Mesenchymal stem cell (in vitro differentiated cells and primary cell): ENCODE measurements around the gene DCAF5.

ENCODE experiments used
- DNase-seq: peaks from one replicate; pipeline ENCODE4 v3.0.0-alpha.2; 2013
- H2AFZ ChIP-seq: one replicate; pipeline ENCODE4 v1.6.1; 2013; ENCODE audit warnings: low read depth, mild to moderate bottlenecking, control low read depth, inconsistent platforms, low read length, moderate library complexity
- H2AK5ac ChIP-seq: 2 replicates; pipeline ENCODE4 v1.6.1; 2013; ENCODE audit warnings: low read length, moderate library complexity, mild to moderate bottlenecking, inconsistent platforms; ENCODE audit not compliant: severe bottlenecking
- H2BK120ac ChIP-seq: one replicate; pipeline ENCODE4 v1.6.1; 2013; ENCODE audit warnings: low read depth, mild to moderate bottlenecking, inconsistent platforms, low read length, moderate library complexity
- H2BK12ac ChIP-seq, 2 experiments: one replicate each; pipeline ENCODE4 v1.6.1; 2013; ENCODE audit warnings: inconsistent platforms in 2 of 2, low read length in 2 of 2, mild to moderate bottlenecking in 2 of 2, moderate library complexity in 2 of 2, control low read depth in 1 of 2
- H2BK15ac ChIP-seq: one replicate; pipeline ENCODE4 v1.6.1; 2013; ENCODE audit warnings: mild to moderate bottlenecking, low read depth, inconsistent platforms; ENCODE audit not compliant: poor library complexity, severe bottlenecking
- H2BK5ac ChIP-seq: 2 replicates; pipeline ENCODE4 v1.6.1; 2013; ENCODE audit warnings: low read depth, mild to moderate bottlenecking, low read length, control low read depth, inconsistent platforms; ENCODE audit not compliant: poor library complexity, severe bottlenecking
- H3K14ac ChIP-seq, 2 experiments: one replicate each; pipeline ENCODE4 v1.6.1; 2013; ENCODE audit warnings: inconsistent platforms in 2 of 2, low read length in 2 of 2, control low read depth in 1 of 2, mild to moderate bottlenecking in 1 of 2, moderate library complexity in 1 of 2
- H3K18ac ChIP-seq, 2 experiments: one replicate each; pipeline ENCODE4 v1.6.1; 2013; ENCODE audit warnings: inconsistent platforms in 2 of 2, low read length in 2 of 2, control low read depth in 1 of 2, low read depth in 1 of 2, mild to moderate bottlenecking in 1 of 2
- H3K23ac ChIP-seq, 2 experiments: one replicate each; pipeline ENCODE4 v1.6.1; 2013; ENCODE audit warnings: inconsistent platforms in 2 of 2, low read length in 2 of 2, mild to moderate bottlenecking in 2 of 2, moderate library complexity in 2 of 2, control low read depth in 1 of 2
- H3K27ac ChIP-seq: 2 replicates; pipeline ENCODE4 v1.5.1; 2013; ENCODE audit warnings: mild to moderate bottlenecking, moderate library complexity, low read length, control low read depth, inconsistent platforms; ENCODE audit not compliant: poor library complexity, severe bottlenecking
- H3K27me3 ChIP-seq, 2 experiments: 2 replicates each; pipeline versions ENCODE4 v1.6.1 to v1.7.0; 2013; ENCODE audit warnings: low read length in 2 of 2, mild to moderate bottlenecking in 2 of 2, moderate library complexity in 2 of 2, control low read depth in 1 of 2, inconsistent platforms in 1 of 2; ENCODE audit not compliant: control insufficient read depth in 1 of 2, insufficient read depth in 1 of 2
- H3K36me3 ChIP-seq, 2 experiments: 2 replicates each; pipeline versions ENCODE4 v1.6.1 to v1.7.0; 2013; ENCODE audit warnings: low read length in 2 of 2, control low read depth in 1 of 2, inconsistent platforms in 1 of 2, low read depth in 1 of 2, mild to moderate bottlenecking in 1 of 2; ENCODE audit not compliant: insufficient read depth in 2 of 2, control insufficient read depth in 1 of 2
- H3K4ac ChIP-seq, 2 experiments: one replicate each; pipeline ENCODE4 v1.6.1; 2013; ENCODE audit warnings: inconsistent platforms in 2 of 2, low read length in 2 of 2, mild to moderate bottlenecking in 2 of 2, moderate library complexity in 2 of 2, control low read depth in 1 of 2, low read depth in 1 of 2
- H3K4me1 ChIP-seq: 2 replicates; pipeline ENCODE4 v1.6.1; 2013; ENCODE audit warnings: low read depth, low read length, control low read depth; ENCODE audit not compliant: control insufficient read depth, insufficient read depth
- H3K4me2 ChIP-seq: 2 replicates; pipeline ENCODE4 v1.6.1; 2013; ENCODE audit warnings: low read length, mild to moderate bottlenecking, inconsistent platforms; ENCODE audit not compliant: poor library complexity, severe bottlenecking
- H3K4me3 ChIP-seq, 2 experiments: 2 replicates each; pipeline versions ENCODE4 v1.5.1 to v1.7.0; 2013; ENCODE audit warnings: low read length in 2 of 2, mild to moderate bottlenecking in 2 of 2, control low read depth in 1 of 2, low read depth in 1 of 2; ENCODE audit not compliant: insufficient read depth in 1 of 2
- H3K79me1 ChIP-seq: replicated peaks from 2 replicates; pipeline ENCODE4 v1.6.1; 2013; ENCODE audit warnings: mild to moderate bottlenecking, control low read depth, low read length, inconsistent platforms; ENCODE audit not compliant: poor library complexity, severe bottlenecking
- H3K9ac ChIP-seq: 2 replicates; pipeline ENCODE4 v1.7.0; 2013; ENCODE audit warnings: mild to moderate bottlenecking, low read length, moderate library complexity
- H3K9me3 ChIP-seq: 2 replicates; pipeline ENCODE4 v1.7.0; 2013; ENCODE audit warnings: mild to moderate bottlenecking, low read length; ENCODE audit not compliant: control insufficient read depth
- H4K8ac ChIP-seq: one replicate; pipeline ENCODE4 v1.6.1; 2013; ENCODE audit warnings: inconsistent platforms, mild to moderate bottlenecking, low read length, moderate library complexity
- H4K91ac ChIP-seq: one replicate; pipeline ENCODE4 v1.6.1; 2013; ENCODE audit warnings: mild to moderate bottlenecking, low read length, inconsistent platforms
- WGBS: methylation state at CpG from one replicate; pipeline ENCODE4 v1.1.7; 2013; ENCODE audit warnings: mixed read lengths; 5-methylcytosine and 5-hydroxymethylcytosine counted together

Gene DCAF5

GRCh38 chr14:69052181-69052601, 100.7 kb downstream of the DCAF5 start:
- no peak overlapping the region for H3K18ac ChIP-seq
- no peak overlapping the region for H2AK5ac ChIP-seq
- H3K27ac ChIP-seq: no peak overlapping the region
- no peak overlapping the region for H3K4me3 ChIP-seq
- no peak overlapping the region for H4K8ac ChIP-seq
- 82% methylated on average over 4 of the region's 4 CpGs for WGBS
- no peak overlapping the region for H3K23ac ChIP-seq
- H4K91ac ChIP-seq: no peak overlapping the region
- H2BK5ac ChIP-seq: no peak overlapping the region
- H3K9me3 ChIP-seq: no peaks in the 10 kb centered on the region
- no peak overlapping the region for H3K9ac ChIP-seq
- H2BK12ac ChIP-seq: peak overlapping the region in 1 of 2 experiments; percentile 68
- no peak for DNase-seq
- H2BK15ac ChIP-seq: no peak overlapping the region
- H3K27me3 ChIP-seq: no peaks in the 10 kb centered on the region
- no peak overlapping the region for H3K4me2 ChIP-seq
- H3K79me1 ChIP-seq: peaks cover 18% of the 10 kb centered on the region
- peaks cover 20% of the 10 kb centered on the region for H3K4me1 ChIP-seq
- peaks cover 25 to 45% of the 10 kb centered on the region in 2 experiments for H3K36me3 ChIP-seq
- H3K14ac ChIP-seq: no peak overlapping the region
- H3K4ac ChIP-seq: no peak overlapping the region
- H2AFZ ChIP-seq: no peak overlapping the region
- H2BK120ac ChIP-seq: no peak overlapping the region

- Histone ChIP-seq H3K27ac (no peak overlapping the region), H3K27me3 (no peaks in the 10 kb centered on the region), H4K8ac (peak overlapping the region; percentile 16), H3K4me2 (no peak overlapping the region), H2BK5ac (no peak overlapping the region), H2BK120ac (no peak overlapping the region), H4K91ac (no peak overlapping the region), H3K14ac (no peak overlapping the region), H2AK5ac (no peak overlapping the region), H3K4ac (peak overlapping the region in 1 of 2 experiments; percentile 19), H3K36me3 (peaks cover 23 to 35% of the 10 kb centered on the region in 2 experiments), H2AFZ (no peak overlapping the region), H3K18ac (peak overlapping the region in 1 of 2 experiments; percentile 44), H3K9me3 (no peaks in the 10 kb centered on the region), H3K9ac (peak overlapping the region; percentile 63), H3K79me1 (peaks cover 18% of the 10 kb centered on the region), H3K4me3 (peak overlapping the region in 1 of 2 experiments; percentile 30), H2BK12ac (no peak overlapping the region), H3K23ac (no peak overlapping the region), H2BK15ac (no peak overlapping the region), H3K4me1 (peaks cover 25% of the 10 kb centered on the region)
- 64% methylated on average over 6 of the region's 6 CpGs for WGBS
- peak; percentile 55 for DNase-seq
These were observed 102.4 kb downstream of the DCAF5 start for GRCh38 chr14:69050240-69051184.

GRCh38 chr14:69049675-69050074, 103.2 kb downstream of the DCAF5 start:
- peaks cover 22% of the 10 kb centered on the region for H3K4me1 ChIP-seq
- H2BK120ac ChIP-seq: no peak overlapping the region
- no peak overlapping the region for H4K91ac ChIP-seq
- H3K4me2 ChIP-seq: no peak overlapping the region
- no peak overlapping the region for H2BK15ac ChIP-seq
- peak overlapping the region in 1 of 2 experiments; percentile 30 for H3K4me3 ChIP-seq
- no peaks in the 10 kb centered on the region for H3K9me3 ChIP-seq
- H2BK5ac ChIP-seq: no peak overlapping the region
- H4K8ac ChIP-seq: no peak overlapping the region
- peaks cover 18% of the 10 kb centered on the region for H3K79me1 ChIP-seq
- peak overlapping the region; percentile 63 for H3K9ac ChIP-seq
- H3K27ac ChIP-seq: no peak overlapping the region
- H3K4ac ChIP-seq: peak overlapping the region; percentile 19 to 35
- peak overlapping the region in 1 of 2 experiments; percentile 40 for H3K18ac ChIP-seq
- H2AK5ac ChIP-seq: no peak overlapping the region
- H3K14ac ChIP-seq: no peak overlapping the region
- H3K23ac ChIP-seq: no peak overlapping the region
- WGBS: 49% methylated on average over 2 of the region's 2 CpGs
- H2BK12ac ChIP-seq: peak overlapping the region in 1 of 2 experiments; percentile 59
- DNase-seq: peak; percentile 88
- H2AFZ ChIP-seq: no peak overlapping the region
- H3K36me3 ChIP-seq: peaks cover 17 to 27% of the 10 kb centered on the region in 2 experiments
- no peaks in the 10 kb centered on the region for H3K27me3 ChIP-seq

- H2AK5ac ChIP-seq: no peak overlapping the region
- H3K14ac ChIP-seq: no peak overlapping the region
- peak overlapping the region in 1 of 2 experiments; percentile 74 for H2BK12ac ChIP-seq
- no peaks in the 10 kb centered on the region for H3K9me3 ChIP-seq
- H3K36me3 ChIP-seq: peaks cover 10 to 14% of the 10 kb centered on the region in 2 experiments
- DNase-seq: no peak
- H4K91ac ChIP-seq: no peak overlapping the region
- peaks cover 16% of the 10 kb centered on the region for H3K79me1 ChIP-seq
- no peak overlapping the region for H2BK120ac ChIP-seq
- H3K27ac ChIP-seq: no peak overlapping the region
- H3K27me3 ChIP-seq: no peaks in the 10 kb centered on the region
- H3K18ac ChIP-seq: peak overlapping the region in 1 of 2 experiments; percentile 49
- no peak overlapping the region for H2BK5ac ChIP-seq
- H2AFZ ChIP-seq: no peak overlapping the region
- H3K4me1 ChIP-seq: peaks cover 22% of the 10 kb centered on the region
- no peak overlapping the region for H3K9ac ChIP-seq
- no peak overlapping the region for H3K4me3 ChIP-seq
- H4K8ac ChIP-seq: no peak overlapping the region
- H2BK15ac ChIP-seq: no peak overlapping the region
- H3K23ac ChIP-seq: no peak overlapping the region
- no peak overlapping the region for H3K4me2 ChIP-seq
- 97% methylated on average over 3 of the region's 3 CpGs for WGBS
- H3K4ac ChIP-seq: no peak overlapping the region
These were observed 104.5 kb downstream of the DCAF5 start for GRCh38 chr14:69048456-69048855.
